Astrocyte of the cerebellum (primary cell): ENCODE results near the gene ARGLU1.

ENCODE experiments used
- DNase-seq: peaks from one replicate; pipeline ENCODE4 v3.0.0-alpha.2; 2011; ENCODE audit warnings: low read depth
- H3K4me3 ChIP-seq: 2 replicates; pipeline ENCODE4 v1.5.1; 2011; ENCODE audit warnings: mild to moderate bottlenecking, low read depth, low read length, moderate library complexity
- in situ Hi-C: cut with HindIII; loops from 2 replicates; pipeline ENCODE4 v1.10.0; 2017; ENCODE audit warnings: low sequenced_read_pairs
- TF ChIP-seq, protein P1 (sequence below): IDR thresholded peaks from 2 replicates; pipeline ENCODE4 v1.5.1; 2012; ENCODE audit warnings: low read length, low read depth, moderate library complexity, mild to moderate bottlenecking; ENCODE audit errors: missing control alignments

The ARGLU1 gene

GRCh38 chr13:106533943-106534638 is 33.8 kb downstream of the ARGLU1 start:
- H3K4me3 ChIP-seq, result peak overlapping the region; percentile 74
- DNase-seq, result no peak
- in situ Hi-C loops, result loop anchor here (10.0 kb wide), 1 partner anchor 1769 kb away; no protein-coding TSS in a partner anchor
- TF ChIP-seq, protein P1, sequence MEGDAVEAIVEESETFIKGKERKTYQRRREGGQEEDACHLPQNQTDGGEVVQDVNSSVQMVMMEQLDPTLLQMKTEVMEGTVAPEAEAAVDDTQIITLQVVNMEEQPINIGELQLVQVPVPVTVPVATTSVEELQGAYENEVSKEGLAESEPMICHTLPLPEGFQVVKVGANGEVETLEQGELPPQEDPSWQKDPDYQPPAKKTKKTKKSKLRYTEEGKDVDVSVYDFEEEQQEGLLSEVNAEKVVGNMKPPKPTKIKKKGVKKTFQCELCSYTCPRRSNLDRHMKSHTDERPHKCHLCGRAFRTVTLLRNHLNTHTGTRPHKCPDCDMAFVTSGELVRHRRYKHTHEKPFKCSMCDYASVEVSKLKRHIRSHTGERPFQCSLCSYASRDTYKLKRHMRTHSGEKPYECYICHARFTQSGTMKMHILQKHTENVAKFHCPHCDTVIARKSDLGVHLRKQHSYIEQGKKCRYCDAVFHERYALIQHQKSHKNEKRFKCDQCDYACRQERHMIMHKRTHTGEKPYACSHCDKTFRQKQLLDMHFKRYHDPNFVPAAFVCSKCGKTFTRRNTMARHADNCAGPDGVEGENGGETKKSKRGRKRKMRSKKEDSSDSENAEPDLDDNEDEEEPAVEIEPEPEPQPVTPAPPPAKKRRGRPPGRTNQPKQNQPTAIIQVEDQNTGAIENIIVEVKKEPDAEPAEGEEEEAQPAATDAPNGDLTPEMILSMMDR, result peak; percentile 21

DNA sequence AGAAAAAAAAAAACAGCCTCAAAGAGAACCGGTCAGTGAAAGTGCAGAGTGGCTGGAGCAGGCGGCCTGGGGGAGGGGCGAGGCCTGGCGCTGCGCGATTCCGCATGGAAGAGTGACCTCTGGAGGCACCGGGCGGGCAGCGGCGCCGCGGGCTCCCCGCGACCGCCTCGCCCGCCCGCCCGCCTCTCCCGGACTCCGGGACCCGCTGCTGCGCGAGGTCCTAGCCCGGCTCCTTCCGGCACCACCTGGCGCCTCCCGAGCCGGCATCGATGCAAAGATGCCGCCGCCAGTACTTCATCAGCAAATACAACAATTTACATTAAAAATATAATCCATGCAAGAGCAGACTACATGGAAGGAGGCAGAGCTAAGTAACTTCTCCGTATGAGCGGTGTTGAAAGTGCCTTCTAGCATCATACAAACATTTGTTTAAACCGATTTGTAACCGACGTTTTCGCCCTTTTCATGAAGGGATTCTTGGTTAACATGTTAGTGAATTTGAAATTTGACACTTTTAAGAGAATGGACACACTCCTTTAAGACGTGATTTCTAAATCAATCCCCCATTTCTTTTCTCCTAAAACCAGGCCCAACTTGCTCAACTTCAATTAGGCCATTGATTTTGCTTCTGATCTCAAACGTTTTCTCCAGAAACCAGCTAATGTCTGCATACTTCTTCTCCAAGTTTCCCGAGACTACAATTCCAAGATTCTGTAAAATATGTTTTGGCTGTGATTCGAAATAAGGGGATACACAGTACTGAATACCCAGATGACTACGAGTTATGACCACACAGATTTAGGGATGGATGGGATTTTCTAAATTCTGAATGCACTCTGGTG is 34.6 kb downstream of the ARGLU1 start:
- TF ChIP-seq, protein P1, result peak; percentile 40
- peak; percentile 49 for DNase-seq
- peak overlapping the region; percentile 74 for H3K4me3 ChIP-seq
- in situ Hi-C loops, result loop anchor here (10.0 kb wide), 1 partner anchor 1769 kb away; no protein-coding TSS in a partner anchor

DNA sequence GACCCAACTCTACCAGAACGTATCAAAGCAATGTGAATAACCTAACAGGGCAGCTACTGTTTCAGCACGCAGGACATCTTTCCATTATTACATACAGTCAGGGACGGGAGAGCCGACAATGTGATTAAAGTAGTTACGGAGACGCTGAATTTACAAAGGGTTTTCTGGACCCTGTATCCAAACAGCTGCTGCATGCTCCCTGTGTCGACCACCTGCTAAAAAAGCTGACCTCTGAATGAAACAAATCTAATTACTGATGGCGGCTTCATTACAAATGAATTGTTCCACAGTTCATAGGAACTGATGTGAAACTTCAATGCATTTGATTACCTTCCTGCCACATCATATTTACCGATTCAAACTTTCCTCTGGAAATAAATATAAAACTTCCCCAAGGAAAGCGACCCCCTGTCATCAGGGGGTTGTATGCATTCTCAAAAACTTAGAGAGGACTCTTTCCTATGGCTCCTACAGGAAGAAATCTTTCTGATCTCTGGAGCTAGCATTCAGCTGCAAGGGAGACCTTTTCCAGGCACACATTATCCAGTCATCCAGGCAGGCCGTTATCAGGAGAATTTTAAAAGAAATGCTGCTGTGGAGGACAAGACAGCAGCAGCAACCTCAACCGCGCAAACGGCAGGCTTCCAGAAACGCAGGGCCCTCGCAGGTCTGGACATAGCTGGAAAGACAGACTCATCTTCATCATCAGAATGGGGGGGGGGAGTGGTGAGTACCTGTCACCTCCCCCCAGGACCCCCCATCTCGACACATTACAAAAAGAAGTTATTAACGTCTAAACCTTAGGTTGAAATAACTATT is 35.6 kb downstream of the ARGLU1 start:
- in situ Hi-C loops, result loop anchor here (10.0 kb wide), 1 partner anchor 1768 kb away; no protein-coding TSS in a partner anchor
- peak overlapping the region; percentile 74 for H3K4me3 ChIP-seq
- no peak for DNase-seq
- TF ChIP-seq, protein P1, result no peak

GRCh38 chr13:106530980-106531481 is 36.9 kb downstream of the ARGLU1 start:
- in situ Hi-C loops, result loop anchor here (10.0 kb wide), 1 partner anchor 1766 kb away; no protein-coding TSS in a partner anchor
- no peak for DNase-seq
- TF ChIP-seq, protein P1, result no peak
- peak overlapping the region; percentile 74 for H3K4me3 ChIP-seq

DNA sequence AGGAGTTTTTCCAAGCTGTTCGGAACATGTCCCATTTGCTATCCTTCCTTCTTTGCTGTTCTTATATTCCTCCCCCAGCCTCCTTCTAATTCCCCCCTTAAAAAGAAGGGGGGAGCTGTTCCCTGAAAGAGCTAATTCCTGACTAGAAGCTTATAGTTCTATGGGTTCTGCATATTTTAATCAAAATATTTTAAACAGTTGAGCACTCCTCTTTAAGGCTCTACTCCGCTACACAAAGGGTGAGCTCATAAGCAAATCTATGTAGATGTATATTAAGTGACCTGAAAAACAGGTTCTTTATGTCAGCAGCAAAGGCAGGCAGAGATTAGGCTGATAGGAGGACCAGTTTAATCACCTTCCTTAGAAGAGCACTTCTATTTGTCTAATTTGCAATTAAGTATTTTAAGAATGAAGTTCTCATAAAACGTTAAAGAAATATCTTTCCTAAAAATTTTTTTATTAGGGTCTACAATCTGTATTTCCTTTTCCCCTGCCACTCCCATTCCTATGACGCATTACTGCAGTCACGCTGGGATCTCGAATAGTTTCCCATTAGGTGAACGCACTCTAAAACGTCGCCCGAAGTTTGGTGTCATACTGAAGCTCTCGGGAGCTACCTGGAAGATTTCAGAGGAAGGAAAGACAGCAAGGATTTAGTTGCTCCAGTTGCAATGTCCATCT is 37.6 kb downstream of the ARGLU1 start:
- in situ Hi-C loops, result loop anchor here (10.0 kb wide), 1 partner anchor 1766 kb away; no protein-coding TSS in a partner anchor

More for the DNA sequence above, 37.6 kb downstream of the ARGLU1 start:
- no peak for DNase-seq
- TF ChIP-seq, protein P1, result no peak
- H3K4me3 ChIP-seq, result peak overlapping the region; percentile 74
